Neural cell (in vitro differentiated cells): ENCODE measurements around the gene CSNK1E.

ENCODE experiments used
- EZH2 ChIP-seq: fragments of 200-600, 300-800 bp; shearing (Covaris generic), sonication (generic); IDR thresholded peaks from 2 replicates; pipeline ENCODE4 v1.6.1; 2014; ENCODE audit warnings: antibody characterized with exemption, low read length, borderline replicate concordance, mild to moderate bottlenecking; ENCODE audit not compliant: insufficient read depth, poor library complexity, severe bottlenecking
- MXI1 ChIP-seq: fragments of 450-650 bp; conservative IDR thresholded peaks from 2 replicates; pipeline ENCODE4 v1.6.1; 2014; ENCODE audit warnings: antibody characterized with exemption, mild to moderate bottlenecking; ENCODE audit not compliant: poor library complexity, severe bottlenecking
- POLR2AphosphoS5 ChIP-seq: IDR thresholded peaks from 2 replicates; pipeline ENCODE4 v1.6.1; 2012
- TAF1 ChIP-seq: IDR thresholded peaks from 2 replicates; pipeline ENCODE4 v1.6.1; 2012; ENCODE audit warnings: low read depth
- TF ChIP-seq, protein P1 (sequence below): fragments of 450-650 bp; IDR thresholded peaks from 2 replicates; pipeline ENCODE4 v1.5.1; 2014; ENCODE audit warnings: antibody characterized with exemption, mild to moderate bottlenecking, moderate library complexity; ENCODE audit not compliant: poor library complexity, severe bottlenecking

DNA sequence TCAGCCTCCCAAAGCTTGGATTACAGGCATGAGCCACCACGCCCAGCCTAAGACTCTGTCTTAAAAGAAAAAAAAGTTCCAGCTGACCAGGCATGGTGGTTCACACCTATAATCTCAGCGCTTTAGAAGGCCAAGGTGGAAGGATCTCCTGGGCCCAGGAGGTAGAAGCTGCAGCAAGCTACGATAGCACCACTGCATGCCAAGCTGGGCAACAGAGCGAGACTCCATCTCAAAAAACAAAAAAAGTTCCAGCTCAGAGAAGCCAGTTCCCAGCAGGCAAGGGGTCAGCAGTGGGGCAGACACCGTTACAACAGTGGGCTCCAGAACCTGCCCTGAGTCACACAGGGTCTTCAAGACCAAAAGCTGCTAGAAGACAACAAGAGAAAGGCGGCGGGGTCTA, 47.8 kb downstream of the CSNK1E start:
- no peak for TF ChIP-seq EZH2
- TF ChIP-seq, protein P1, sequence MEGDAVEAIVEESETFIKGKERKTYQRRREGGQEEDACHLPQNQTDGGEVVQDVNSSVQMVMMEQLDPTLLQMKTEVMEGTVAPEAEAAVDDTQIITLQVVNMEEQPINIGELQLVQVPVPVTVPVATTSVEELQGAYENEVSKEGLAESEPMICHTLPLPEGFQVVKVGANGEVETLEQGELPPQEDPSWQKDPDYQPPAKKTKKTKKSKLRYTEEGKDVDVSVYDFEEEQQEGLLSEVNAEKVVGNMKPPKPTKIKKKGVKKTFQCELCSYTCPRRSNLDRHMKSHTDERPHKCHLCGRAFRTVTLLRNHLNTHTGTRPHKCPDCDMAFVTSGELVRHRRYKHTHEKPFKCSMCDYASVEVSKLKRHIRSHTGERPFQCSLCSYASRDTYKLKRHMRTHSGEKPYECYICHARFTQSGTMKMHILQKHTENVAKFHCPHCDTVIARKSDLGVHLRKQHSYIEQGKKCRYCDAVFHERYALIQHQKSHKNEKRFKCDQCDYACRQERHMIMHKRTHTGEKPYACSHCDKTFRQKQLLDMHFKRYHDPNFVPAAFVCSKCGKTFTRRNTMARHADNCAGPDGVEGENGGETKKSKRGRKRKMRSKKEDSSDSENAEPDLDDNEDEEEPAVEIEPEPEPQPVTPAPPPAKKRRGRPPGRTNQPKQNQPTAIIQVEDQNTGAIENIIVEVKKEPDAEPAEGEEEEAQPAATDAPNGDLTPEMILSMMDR = no peak
- no peak for TF ChIP-seq MXI1
- no peak for TF ChIP-seq TAF1
- no peak for TF ChIP-seq POLR2AphosphoS5
